ENCODE data around the gene MS4A18.

GRCh38 chr11:60783911-60784310, 59.4 kb downstream of the MS4A18 start:
- TF ChIP-seq, protein P1, sequence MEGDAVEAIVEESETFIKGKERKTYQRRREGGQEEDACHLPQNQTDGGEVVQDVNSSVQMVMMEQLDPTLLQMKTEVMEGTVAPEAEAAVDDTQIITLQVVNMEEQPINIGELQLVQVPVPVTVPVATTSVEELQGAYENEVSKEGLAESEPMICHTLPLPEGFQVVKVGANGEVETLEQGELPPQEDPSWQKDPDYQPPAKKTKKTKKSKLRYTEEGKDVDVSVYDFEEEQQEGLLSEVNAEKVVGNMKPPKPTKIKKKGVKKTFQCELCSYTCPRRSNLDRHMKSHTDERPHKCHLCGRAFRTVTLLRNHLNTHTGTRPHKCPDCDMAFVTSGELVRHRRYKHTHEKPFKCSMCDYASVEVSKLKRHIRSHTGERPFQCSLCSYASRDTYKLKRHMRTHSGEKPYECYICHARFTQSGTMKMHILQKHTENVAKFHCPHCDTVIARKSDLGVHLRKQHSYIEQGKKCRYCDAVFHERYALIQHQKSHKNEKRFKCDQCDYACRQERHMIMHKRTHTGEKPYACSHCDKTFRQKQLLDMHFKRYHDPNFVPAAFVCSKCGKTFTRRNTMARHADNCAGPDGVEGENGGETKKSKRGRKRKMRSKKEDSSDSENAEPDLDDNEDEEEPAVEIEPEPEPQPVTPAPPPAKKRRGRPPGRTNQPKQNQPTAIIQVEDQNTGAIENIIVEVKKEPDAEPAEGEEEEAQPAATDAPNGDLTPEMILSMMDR (IDR thresholded peaks at IDR 0.05), result no peak
- TF ChIP-seq EP300 (IDR thresholded peaks at IDR 0.05), result no peak
